Activated naive CD4-positive, alpha-beta T cell treated with anti-CD3 and anti-CD28 coated beads, Interleukin-2, amount 10 ng/mL, durations not matched to agents 7 days and 5 days (primary cell): ENCODE data around the gene SUPT6H.
A peak's percentile ranks its signal among the peaks of the same experiment; 100 is the strongest.
"Not testable (repeated sequence)": the region's sequence is repeated elsewhere in the genome, so short reads cannot be mapped to it uniquely, and the experiment has no call there.

Experiments used
- CTCF ChIA-PET: fragments of 350-600 bp; sonication (Branson Sonifier 250); formaldehyde crosslinking; loops from one replicate; lab custom pipeline; 2021; ENCODE audit warnings: antibody characterized with exemption; lab: Charles Lee
- DNase-seq: peaks from one replicate; pipeline ENCODE4 v3.0.0-alpha.2; 2020
- H3K27ac Mint-ChIP-seq: one replicate; pipeline ENCODE4 v1.8.0; 2021; ENCODE audit warnings: mild to moderate bottlenecking, moderate library complexity, mixed read lengths
- H3K27me3 Mint-ChIP-seq: one replicate; pipeline ENCODE4 v1.8.0; 2021; ENCODE audit warnings: mild to moderate bottlenecking, mixed read lengths
- H3K36me3 Mint-ChIP-seq: one replicate; pipeline ENCODE4 v1.8.0; 2021; ENCODE audit warnings: mixed read lengths
- H3K4me1 Mint-ChIP-seq: one replicate; pipeline ENCODE4 v1.8.0; 2021; ENCODE audit warnings: mixed read lengths
- H3K4me3 Mint-ChIP-seq: one replicate; pipeline ENCODE4 v1.8.0; 2021; ENCODE audit warnings: mild to moderate bottlenecking, moderate library complexity, mixed read lengths
- H3K9me3 Mint-ChIP-seq: one replicate; pipeline ENCODE4 v1.8.0; 2021; ENCODE audit warnings: mixed read lengths

Gene SUPT6H

DNA sequence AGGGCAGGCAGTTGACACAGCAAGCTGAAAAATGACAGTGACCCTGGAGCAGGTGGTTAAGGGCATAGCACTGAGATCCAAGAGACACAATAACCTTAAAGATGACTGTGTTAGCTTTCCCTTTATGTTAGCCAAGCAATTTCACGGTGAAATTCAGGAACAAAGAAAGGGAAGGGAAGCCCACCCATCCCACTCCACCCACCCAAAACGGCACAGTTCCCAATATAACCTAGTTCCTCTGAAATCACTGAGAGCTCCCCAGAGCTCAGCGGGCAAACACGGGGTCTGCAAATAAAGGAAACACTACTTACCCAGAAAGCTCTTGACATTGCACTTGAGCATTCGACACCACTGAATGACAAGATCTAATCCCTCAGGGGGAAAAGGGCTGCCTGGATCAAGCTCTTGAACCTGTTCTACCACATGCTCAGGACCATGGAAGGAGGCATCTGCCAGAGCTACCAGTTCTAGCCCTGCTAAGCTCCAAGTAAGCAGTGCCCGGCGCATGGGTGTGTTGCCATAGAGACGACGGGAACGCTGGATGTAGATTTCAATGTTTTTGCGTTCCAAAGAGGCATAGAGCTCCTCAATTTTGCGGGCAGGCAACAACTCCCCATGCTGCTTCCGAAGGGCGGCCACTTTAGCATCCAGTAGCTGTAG lies 27.7 kb upstream of the SUPT6H start:
- no peaks in the 10 kb centered on the region for H3K27me3 Mint-ChIP-seq
- no peak overlapping the region for H3K4me3 Mint-ChIP-seq
- CTCF ChIA-PET: interaction anchor here (1.0 to 1.5 kb wide), 2 partner anchors 9 to 44 kb away, joined by 3 read pairs; no protein-coding TSS in a partner anchor
- DNase-seq: no peak
- no peaks in the 10 kb centered on the region for H3K9me3 Mint-ChIP-seq
- no peak overlapping the region for H3K27ac Mint-ChIP-seq
- peaks cover 64% of the 10 kb centered on the region for H3K36me3 Mint-ChIP-seq
- peaks cover 8% of the 10 kb centered on the region for H3K4me1 Mint-ChIP-seq

DNA sequence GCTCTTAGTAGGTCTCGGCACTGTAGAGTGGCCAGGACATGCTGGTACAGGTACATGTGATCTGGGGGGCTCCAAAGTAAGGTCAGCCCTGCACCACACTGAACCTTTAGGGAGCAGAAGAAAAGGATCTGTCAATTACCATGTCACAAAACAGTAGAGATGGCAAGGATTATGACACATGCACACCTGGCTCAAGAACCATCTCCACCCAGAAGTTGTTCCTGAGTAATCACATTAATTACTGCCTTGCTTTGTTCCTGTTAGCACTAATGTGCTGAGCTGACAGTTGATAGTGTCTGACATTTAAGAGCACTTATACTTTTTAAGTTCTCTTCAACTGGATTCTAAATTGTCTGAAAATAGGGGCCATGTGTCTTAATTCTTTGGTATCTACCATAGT lies 26.5 kb upstream of the SUPT6H start:
- Mint-ChIP-seq H3K9me3 (no peaks in the 10 kb centered on the region), H3K4me1 (peaks cover 9% of the 10 kb centered on the region), H3K4me3 (no peak overlapping the region), H3K27ac (no peak overlapping the region), H3K36me3 (peaks cover 71% of the 10 kb centered on the region), H3K27me3 (no peaks in the 10 kb centered on the region)
- CTCF ChIA-PET: interaction anchor here (1.0 to 1.5 kb wide), 4 partner anchors 8 to 46 kb away, joined by 3 read pairs; no protein-coding TSS in a partner anchor
- DNase-seq: no peak

DNA sequence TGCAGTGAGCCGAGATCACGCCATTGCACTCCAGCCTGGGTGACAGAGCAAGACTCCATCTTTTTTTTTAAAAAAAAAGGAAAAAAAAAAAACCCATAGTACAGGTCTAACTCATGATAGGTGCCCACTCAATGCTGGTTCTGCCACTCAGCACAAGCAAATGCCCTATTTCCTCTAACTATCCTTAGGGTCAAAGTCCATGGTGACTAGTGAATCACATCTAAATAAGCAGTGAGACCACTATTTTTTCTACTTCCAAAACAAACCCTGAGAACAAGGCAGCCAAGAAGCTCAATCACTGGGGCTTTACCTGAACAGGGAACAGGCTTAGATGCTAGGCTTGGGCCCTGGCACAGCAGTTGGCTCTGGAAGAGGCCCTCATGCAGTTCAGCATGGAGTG lies 20.4 kb upstream of the SUPT6H start:
- Mint-ChIP-seq H3K27me3 (no peaks in the 10 kb centered on the region), H3K9me3 (no peaks in the 10 kb centered on the region), H3K27ac (no peak overlapping the region), H3K36me3 (peaks cover 47% of the 10 kb centered on the region), H3K4me1 (peaks cover 33% of the 10 kb centered on the region), H3K4me3 (no peak overlapping the region)
- no peak for DNase-seq
- CTCF ChIA-PET: interaction anchor here (1.3 kb wide), 1 partner anchor 34 kb away, joined by 3 read pairs; no protein-coding TSS in a partner anchor

GRCh38 chr17:28643983-28644786 lies 17.8 kb upstream of the SUPT6H start:
- Mint-ChIP-seq H3K36me3 (peaks cover 37% of the 10 kb centered on the region), H3K9me3 (no peaks in the 10 kb centered on the region), H3K4me1 (peaks cover 38% of the 10 kb centered on the region), H3K27ac (peak overlapping the region; percentile 89), H3K27me3 (no peaks in the 10 kb centered on the region), H3K4me3 (peak overlapping the region; percentile 88)
- DNase-seq: peak; percentile 52
- CTCF ChIA-PET: interaction anchor here (0.6 to 5.0 kb wide), 11 partner anchors 9 to 473 kb away, joined by 3 to 35 read pairs (median 3); partner anchors contain the start of genes PIGS, PROCA1, RPL23A and SDF2

DNA sequence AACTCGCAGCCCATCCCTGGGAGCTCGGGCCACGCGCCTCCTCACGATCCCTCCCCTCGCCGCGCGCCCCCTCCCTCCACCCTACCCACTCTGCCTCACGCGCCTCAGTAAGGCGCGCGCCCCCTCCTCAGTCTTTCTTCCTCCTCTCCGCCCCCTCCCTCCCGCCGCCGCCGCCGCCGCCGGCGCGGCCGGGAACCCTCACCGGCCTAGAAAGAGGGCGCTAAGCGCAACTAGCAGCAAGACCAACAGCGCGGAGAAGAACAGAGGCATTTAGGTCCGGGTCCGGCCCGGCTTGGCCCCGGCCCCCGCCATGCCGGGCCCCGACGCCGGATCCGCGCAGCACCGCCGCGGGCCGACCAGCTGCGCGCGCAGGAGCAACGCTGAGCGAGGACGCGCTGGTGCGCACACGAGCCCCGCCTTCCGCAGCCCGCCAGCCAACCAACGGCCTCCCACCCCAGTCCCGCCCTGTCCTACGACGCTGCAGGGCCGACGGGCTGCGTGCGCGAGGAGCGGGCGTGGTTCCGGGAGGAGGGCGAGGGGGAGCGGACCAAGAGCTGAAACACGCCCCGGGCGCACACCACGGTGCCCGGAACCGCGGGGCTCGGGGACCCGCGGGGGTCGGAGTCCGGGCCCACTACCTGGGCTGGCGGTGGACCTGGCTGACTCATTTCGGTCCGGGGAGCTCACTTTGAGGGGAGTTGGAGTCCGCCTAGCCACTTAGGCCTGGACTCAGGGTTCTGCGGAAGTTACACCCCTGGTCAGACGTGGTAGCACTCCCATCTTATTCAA lies 17.0 kb upstream of the SUPT6H start, which contains the start of gene BLTP2:
TSS of gene BLTP2 (minus strand) at position 372 of the 789 bp plus-strand sequence. CDS start at position 270, 102 bp downstream.
- peak within 1 kb of the TSS; percentile 88 for H3K4me3 Mint-ChIP-seq
- peak within 1 kb of the TSS; percentile 94 for H3K27ac Mint-ChIP-seq
- DNase-seq: peak; percentile 98
- H3K36me3 Mint-ChIP-seq: peaks cover 31% of the 10 kb centered on the region
- CTCF ChIA-PET: interaction anchor here (0.8 to 5.0 kb wide), 7 partner anchors 17 to 82 kb away, joined by 3 to 35 read pairs (median 3); partner anchors contain the start of genes PIGS, PROCA1, RPL23A and SDF2
- H3K9me3 Mint-ChIP-seq: no peaks in the 10 kb centered on the region
- no peaks in the 10 kb centered on the region for H3K27me3 Mint-ChIP-seq
- peaks cover 36% of the 10 kb centered on the region for H3K4me1 Mint-ChIP-seq

DNA sequence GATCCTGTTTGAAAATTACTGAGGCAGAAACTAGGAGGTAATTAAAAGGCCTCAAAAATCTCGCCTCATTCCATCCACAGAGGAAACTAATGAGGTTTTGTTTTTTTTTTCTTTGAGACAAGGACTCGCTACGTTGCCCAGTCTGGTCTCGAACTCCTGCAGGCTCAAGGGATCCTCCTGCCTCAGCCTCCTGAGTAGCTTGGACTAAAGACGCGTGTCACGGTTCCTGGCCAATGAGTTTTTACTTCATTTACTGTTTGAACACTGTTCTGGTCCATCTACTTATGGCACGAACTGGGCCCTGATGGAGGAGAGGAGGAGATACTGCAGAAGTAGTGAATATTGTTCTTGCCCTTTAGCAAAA lies 16.4 kb upstream of the SUPT6H start:
- H3K27me3 Mint-ChIP-seq: no peaks in the 10 kb centered on the region
- peak overlapping the region; percentile 88 for H3K4me3 Mint-ChIP-seq
- DNase-seq: no peak
- CTCF ChIA-PET: interaction anchor here (0.8 to 5.0 kb wide), 6 partner anchors 16 to 81 kb away, joined by 3 to 35 read pairs (median 3); partner anchors contain the start of genes PIGS, SDF2 and SUPT6H
- peak overlapping the region; percentile 94 for H3K27ac Mint-ChIP-seq
- H3K4me1 Mint-ChIP-seq: peaks cover 36% of the 10 kb centered on the region
- no peaks in the 10 kb centered on the region for H3K9me3 Mint-ChIP-seq
- H3K36me3 Mint-ChIP-seq: peaks cover 31% of the 10 kb centered on the region

- peaks cover 29% of the 10 kb centered on the region for H3K36me3 Mint-ChIP-seq
- H3K4me1 Mint-ChIP-seq: peaks cover 36% of the 10 kb centered on the region
- CTCF ChIA-PET: interaction anchor here (0.8 to 5.0 kb wide), 8 partner anchors 16 to 103 kb away, joined by 3 to 35 read pairs (median 3); partner anchors contain the start of genes NEK8, SDF2 and SUPT6H
- no peaks in the 10 kb centered on the region for H3K9me3 Mint-ChIP-seq
- no peak for DNase-seq
- peak overlapping the region; percentile 88 for H3K4me3 Mint-ChIP-seq
- H3K27me3 Mint-ChIP-seq: no peaks in the 10 kb centered on the region
- peak overlapping the region; percentile 94 for H3K27ac Mint-ChIP-seq
These were observed 15.8 kb upstream of the SUPT6H start for GRCh38 chr17:28646039-28646754.

GRCh38 chr17:28648698-28649097 lies 13.3 kb upstream of the SUPT6H start:
- Mint-ChIP-seq H3K4me3 (no peak overlapping the region), H3K9me3 (no peaks in the 10 kb centered on the region), H3K27ac (peak overlapping the region; percentile 6), H3K4me1 (peaks cover 24% of the 10 kb centered on the region), H3K36me3 (peaks cover 28% of the 10 kb centered on the region), H3K27me3 (no peaks in the 10 kb centered on the region)
- CTCF ChIA-PET: interaction anchor here (0.7 kb wide), 3 partner anchors 12 to 114 kb away, joined by 3 read pairs; no protein-coding TSS in a partner anchor
- no peak for DNase-seq

GRCh38 chr17:28655160-28655559 lies 6.8 kb upstream of the SUPT6H start:
- H3K4me3 Mint-ChIP-seq: no peak overlapping the region
- H3K27ac Mint-ChIP-seq: no peak overlapping the region
- peaks cover 35% of the 10 kb centered on the region for H3K36me3 Mint-ChIP-seq
- CTCF ChIA-PET: no interaction called here
- peaks cover 8% of the 10 kb centered on the region for H3K4me1 Mint-ChIP-seq
- no peak for DNase-seq
- no peaks in the 10 kb centered on the region for H3K27me3 Mint-ChIP-seq
- no peaks in the 10 kb centered on the region for H3K9me3 Mint-ChIP-seq

- Mint-ChIP-seq H3K36me3 (peaks cover 39% of the 10 kb centered on the region), H3K9me3 (no peaks in the 10 kb centered on the region), H3K4me1 (peaks cover 24% of the 10 kb centered on the region), H3K27me3 (no peaks in the 10 kb centered on the region), H3K27ac (no peak overlapping the region), H3K4me3 (no peak overlapping the region)
- CTCF ChIA-PET: no interaction called here
- DNase-seq: no peak
These were observed 4.2 kb upstream of the SUPT6H start for GRCh38 chr17:28657756-28658155.

- H3K36me3 Mint-ChIP-seq: peaks cover 36% of the 10 kb centered on the region
These were observed 3.7 kb upstream of the SUPT6H start for GRCh38 chr17:28658342-28658741.

GRCh38 chr17:28658766-28659496 lies 3.1 kb upstream of the SUPT6H start:
- H3K9me3 Mint-ChIP-seq, H3K27me3 Mint-ChIP-seq, DNase-seq, H3K27ac Mint-ChIP-seq, CTCF ChIA-PET, H3K4me3 Mint-ChIP-seq: not testable (repeated sequence)
- peaks cover 37% of the 10 kb centered on the region for H3K36me3 Mint-ChIP-seq
- H3K4me1 Mint-ChIP-seq: peaks cover 36% of the 10 kb centered on the region

More at GRCh38 chr17:28658342-28658741, 3.7 kb upstream of the SUPT6H start:
- H3K27ac Mint-ChIP-seq, DNase-seq, H3K9me3 Mint-ChIP-seq, CTCF ChIA-PET, H3K27me3 Mint-ChIP-seq, H3K4me3 Mint-ChIP-seq: not testable (repeated sequence)
- peaks cover 30% of the 10 kb centered on the region for H3K4me1 Mint-ChIP-seq
